ENCODE measurements around the gene TFCP2L1. TPM values are rescaled to one million over a fixed set of nuclear protein-coding genes. Genes with fewer than 3 reads are reported as not detected.
"Not testable (repeated sequence)": the region's sequence is repeated elsewhere in the genome, so short reads cannot be mapped to it uniquely, and the experiment has no call there.

The TFCP2L1 gene
- total RNA-seq, 4 donors from 2014 or later: 18.3 to 75.8 (median 49.3) TPM

GRCh38 chr2:121326628-121327027 lies 41.6 kb upstream of the TFCP2L1 start:
- H3K4me3 ChIP-seq (ENCODE audit: low read depth, poor library complexity, severe bottlenecking): no peak overlapping the region
- peak in 1 of 2 donors; percentile 64 for DNase-seq (ENCODE audit: low spot score in 2 of 2)
- TF ChIP-seq CTCF (IDR thresholded peaks at IDR 0.05): no peak
- no peak for TF ChIP-seq POLR2A (IDR thresholded peaks at IDR 0.05)
- WGBS, 2 donors: 93 to 99% methylated on average over 7 to 8 of the region's 8 CpGs
- intact Hi-C loops (cut with DNase I; ENCODE audit: low total_unique reads): no loop called here

- 93 to 94% methylated on average over 7 of the region's 7 CpGs for WGBS, 2 donors
- DNase-seq (ENCODE audit: low spot score in 2 of 2): peak in 1 of 2 donors; percentile 63
- no peak for TF ChIP-seq POLR2A (IDR thresholded peaks at IDR 0.05)
- TF ChIP-seq CTCF (IDR thresholded peaks at IDR 0.05): no peak
- H3K4me3 ChIP-seq (ENCODE audit: low read depth, poor library complexity, severe bottlenecking): no peak overlapping the region
- intact Hi-C loops (cut with DNase I; ENCODE audit: low total_unique reads): no loop called here
Measured at GRCh38 chr2:121324601-121325000, 39.6 kb upstream of the TFCP2L1 start.

GRCh38 chr2:121321476-121321875 lies 36.5 kb upstream of the TFCP2L1 start:
- WGBS, 2 donors: 44 to 49% methylated on average over 8 of the region's 8 CpGs
- intact Hi-C loops (cut with DNase I; ENCODE audit: low total_unique reads): no loop called here
- no peak for TF ChIP-seq CTCF (IDR thresholded peaks at IDR 0.05)
- no peak for TF ChIP-seq POLR2A (IDR thresholded peaks at IDR 0.05)
- peak in 1 of 2 donors; percentile 76 for DNase-seq (ENCODE audit: low spot score in 2 of 2)
- H3K4me3 ChIP-seq (ENCODE audit: low read depth, poor library complexity, severe bottlenecking): no peak overlapping the region

- intact Hi-C loops (cut with DNase I; ENCODE audit: low total_unique reads): no loop called here
- WGBS, 2 donors: 86 to 94% methylated on average over 3 of the region's 3 CpGs
- H3K4me3 ChIP-seq (ENCODE audit: low read depth, poor library complexity, severe bottlenecking): no peak overlapping the region
- TF ChIP-seq POLR2A (IDR thresholded peaks at IDR 0.05) (no peak), CTCF (IDR thresholded peaks at IDR 0.05) (no peak)
- DNase-seq (ENCODE audit: low spot score in 2 of 2): peak in 1 of 2 donors; percentile 32
Measured at GRCh38 chr2:121319941-121320340, 34.9 kb upstream of the TFCP2L1 start.

- TF ChIP-seq POLR2A (IDR thresholded peaks at IDR 0.05) (no peak), CTCF (IDR thresholded peaks at IDR 0.05) (no peak)
- intact Hi-C loops (cut with DNase I; ENCODE audit: low total_unique reads): no loop called here
- H3K4me3 ChIP-seq (ENCODE audit: low read depth, poor library complexity, severe bottlenecking): no peak overlapping the region
- WGBS, 2 donors: 89 to 92% methylated on average over 7 of the region's 7 CpGs
- DNase-seq (ENCODE audit: low spot score in 2 of 2): peak in 1 of 2 donors; percentile 57
Measured at GRCh38 chr2:121316986-121317385, 32.0 kb upstream of the TFCP2L1 start.

GRCh38 chr2:121313701-121314100 lies 28.7 kb upstream of the TFCP2L1 start:
- H3K4me3 ChIP-seq (ENCODE audit: low read depth, poor library complexity, severe bottlenecking); intact Hi-C loops (cut with DNase I; ENCODE audit: low total_unique reads): not testable (repeated sequence)
- 79 to 87% methylated on average over 15 of the region's 15 CpGs for WGBS, 2 donors
- DNase-seq (ENCODE audit: low spot score in 2 of 2): peak in 1 of 2 donors; percentile 64
